GM21825 (cell line): Measurements from ENCODE around the gene ZNF728.
"Not testable (repeated sequence)": the region's sequence is repeated elsewhere in the genome, so short reads cannot be mapped to it uniquely, and the experiment has no call there.

Experiments used
- ATAC-seq: cut with Tn5 transposase; IDR thresholded peaks from one replicate; pipeline ENCODE4 v1.9.1; 2021; ENCODE audit warnings: mild to moderate bottlenecking, moderate library complexity; ENCODE audit not compliant: unreplicated experiment

ZNF728 gene

DNA sequence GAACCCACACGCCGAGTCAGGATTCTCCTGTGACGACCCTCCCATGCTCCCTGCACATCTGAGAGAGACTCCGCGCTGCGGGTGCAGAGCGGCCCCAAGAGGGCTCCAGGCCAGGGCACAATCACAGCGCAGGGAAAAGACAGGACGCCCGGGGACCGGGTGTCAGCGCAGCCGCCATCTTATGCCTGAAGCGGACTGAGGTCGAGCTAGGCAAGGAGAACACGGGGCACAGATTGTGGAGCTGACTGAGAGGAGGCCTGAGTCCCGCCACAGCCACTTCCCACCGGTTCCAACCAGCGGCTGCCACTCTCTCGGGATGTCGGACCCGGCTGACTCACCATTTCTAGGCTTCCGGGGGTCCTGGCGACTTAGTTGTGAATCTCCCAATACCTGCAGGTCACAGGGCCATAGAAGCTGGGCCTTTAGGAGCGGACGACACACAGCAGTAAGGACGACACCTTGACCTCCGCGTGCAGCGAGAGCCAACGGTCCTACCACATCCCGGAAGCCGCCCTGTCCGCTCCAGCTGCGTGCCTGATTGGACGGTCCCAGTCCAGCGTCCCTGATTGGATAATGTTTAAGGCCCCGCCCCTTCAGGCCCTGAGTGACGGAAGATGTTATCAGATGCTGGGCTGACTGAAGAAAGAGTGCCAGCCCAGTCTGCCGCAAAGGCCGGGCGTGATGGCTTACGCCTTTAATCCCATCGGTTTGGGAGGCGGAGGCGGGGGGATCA, at the start of gene ZNF728:
Gene ZNF728, minus strand, starts transcription at position 487 of the 733 bp plus-strand sequence. Its CDS starts 146 bp downstream, at position 341.
- ATAC-seq: no peak

DNA sequence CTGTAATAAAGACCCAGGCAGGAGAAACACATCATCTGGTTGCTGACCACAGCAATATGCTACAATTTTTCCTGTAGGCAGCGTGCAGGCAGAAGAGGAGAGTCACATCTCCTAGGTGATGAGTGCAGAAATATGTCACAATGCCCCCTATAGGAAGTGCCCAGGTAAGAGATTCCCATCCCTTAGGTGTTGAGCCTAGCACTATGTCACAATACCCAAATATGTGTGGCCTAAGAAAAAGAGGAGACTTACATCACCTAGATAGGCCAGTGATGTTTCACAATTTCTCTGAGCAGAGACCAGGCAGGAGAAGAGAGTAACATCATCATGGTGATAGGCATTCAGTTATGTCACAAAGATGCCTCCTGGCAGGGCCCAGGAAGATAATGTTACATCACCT, 49.4 kb upstream of the ZNF728 start:
- ATAC-seq: no peak

DNA sequence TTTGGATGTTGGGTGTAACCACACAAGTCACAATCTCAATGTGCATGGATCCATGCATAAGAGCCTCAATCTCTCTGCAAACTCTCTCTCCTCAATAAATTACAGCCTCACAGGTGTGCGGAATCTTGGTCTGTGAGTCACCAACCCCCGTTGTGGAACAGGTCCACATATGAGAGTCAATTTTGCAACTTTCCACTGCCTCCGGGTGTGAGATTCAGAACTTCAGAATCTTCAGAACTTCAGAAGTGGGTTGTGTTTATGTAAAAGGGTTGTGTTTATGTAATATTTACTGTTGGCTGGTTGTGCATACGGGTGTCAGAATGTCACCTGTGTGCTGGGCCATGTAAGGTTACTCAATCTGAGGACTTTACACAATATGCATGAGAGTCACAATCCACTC, 46.3 kb upstream of the ZNF728 start:
- ATAC-seq: no peak

DNA sequence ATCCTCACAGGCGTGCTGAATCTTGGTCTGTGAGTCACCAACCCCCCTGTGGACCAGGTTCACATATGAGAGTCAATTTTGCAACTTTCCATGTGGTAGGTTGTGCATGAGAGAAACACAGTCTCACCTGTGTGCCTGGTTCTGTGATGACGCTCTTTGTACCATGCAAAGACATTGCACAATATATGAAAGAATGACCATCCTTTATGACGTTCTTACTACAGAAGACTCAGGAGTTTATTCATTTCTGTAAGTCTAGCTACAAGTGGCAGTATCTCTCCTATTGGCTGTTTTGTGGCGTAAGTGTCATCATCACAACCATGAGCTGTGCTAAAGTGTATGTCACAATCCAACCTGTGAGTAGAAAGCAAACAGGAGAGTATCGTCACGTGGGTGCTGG, 43.8 kb upstream of the ZNF728 start:
- ATAC-seq: no peak

DNA sequence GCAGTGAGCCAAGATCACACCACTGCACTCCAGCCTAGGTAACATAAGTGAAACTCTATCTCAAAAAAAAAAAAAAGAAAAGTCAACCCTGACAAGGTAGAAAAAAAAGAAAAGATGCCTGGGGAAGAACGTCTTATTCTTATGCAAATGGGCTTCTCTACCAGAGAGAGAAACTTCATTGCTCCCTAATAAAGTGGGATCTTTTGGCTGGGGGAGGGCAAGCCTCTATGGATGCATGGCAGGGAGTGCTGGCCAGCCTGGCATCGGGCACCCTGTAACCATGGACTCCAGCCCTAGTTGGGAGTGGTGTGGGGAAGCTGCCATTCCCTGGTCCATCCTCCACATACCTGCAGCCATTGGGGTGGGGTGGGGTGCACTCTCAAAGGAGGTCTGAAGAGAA, 30.7 kb upstream of the ZNF728 start:
- no peak for ATAC-seq

DNA sequence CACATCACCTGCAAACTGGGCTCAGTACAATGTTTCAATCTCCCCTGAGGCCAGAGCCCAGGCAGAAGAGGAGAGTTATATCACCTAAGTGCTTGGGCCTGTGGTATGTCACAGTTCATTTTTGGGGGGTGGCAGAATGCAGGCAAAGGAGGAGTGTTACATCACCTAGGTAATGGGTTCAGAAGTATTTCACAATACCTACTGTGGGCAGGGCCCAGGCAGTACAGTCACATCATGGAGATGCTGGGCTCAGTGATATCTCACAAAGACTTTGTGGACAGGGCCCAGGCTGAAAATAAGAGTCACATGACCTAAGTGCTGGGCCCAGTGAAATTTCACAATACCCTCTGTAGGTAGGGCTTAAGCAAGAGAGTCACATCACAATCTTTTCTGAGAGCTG, 12.7 kb upstream of the ZNF728 start:
- no peak for ATAC-seq

DNA sequence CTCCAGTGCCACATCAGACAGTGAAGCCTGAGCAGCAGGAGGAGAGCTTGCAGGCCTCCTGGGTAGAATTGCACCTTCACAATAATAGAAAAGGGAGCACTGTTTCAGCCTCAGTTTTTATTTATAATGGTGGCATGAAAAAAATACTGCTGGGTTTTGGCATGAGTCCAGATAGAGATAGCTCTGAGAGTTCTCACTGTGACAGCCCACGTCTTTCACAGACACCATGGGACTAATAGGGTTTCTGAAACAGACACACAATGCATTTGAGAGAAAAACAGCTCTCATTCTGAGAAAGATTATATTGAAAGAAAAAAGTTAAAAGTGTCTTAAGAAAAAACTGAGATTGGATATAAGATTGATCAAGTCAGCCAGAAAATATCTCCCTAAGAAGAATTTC, 8.0 kb downstream of the ZNF728 start:
- not testable (repeated sequence) for ATAC-seq

DNA sequence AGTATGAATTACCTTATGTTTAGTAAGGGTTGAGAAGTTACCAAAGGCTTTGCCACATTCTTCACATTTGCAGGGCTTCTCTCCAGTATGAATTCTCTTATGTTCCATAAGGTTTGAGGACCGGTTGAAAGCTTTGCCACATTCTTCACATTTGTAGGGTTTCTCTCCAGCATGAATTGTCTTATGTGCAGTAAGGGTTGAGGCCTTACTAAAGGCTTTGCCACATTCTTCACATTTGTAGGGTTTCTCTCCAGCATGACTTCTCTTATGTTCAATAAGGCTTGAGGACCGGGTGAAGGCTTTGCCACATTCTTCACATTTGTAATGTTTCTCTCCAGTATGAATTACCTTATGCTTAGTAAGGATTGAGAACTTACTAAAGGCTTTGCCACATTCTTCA, 26.7 kb downstream of the ZNF728 start:
- no peak for ATAC-seq

DNA sequence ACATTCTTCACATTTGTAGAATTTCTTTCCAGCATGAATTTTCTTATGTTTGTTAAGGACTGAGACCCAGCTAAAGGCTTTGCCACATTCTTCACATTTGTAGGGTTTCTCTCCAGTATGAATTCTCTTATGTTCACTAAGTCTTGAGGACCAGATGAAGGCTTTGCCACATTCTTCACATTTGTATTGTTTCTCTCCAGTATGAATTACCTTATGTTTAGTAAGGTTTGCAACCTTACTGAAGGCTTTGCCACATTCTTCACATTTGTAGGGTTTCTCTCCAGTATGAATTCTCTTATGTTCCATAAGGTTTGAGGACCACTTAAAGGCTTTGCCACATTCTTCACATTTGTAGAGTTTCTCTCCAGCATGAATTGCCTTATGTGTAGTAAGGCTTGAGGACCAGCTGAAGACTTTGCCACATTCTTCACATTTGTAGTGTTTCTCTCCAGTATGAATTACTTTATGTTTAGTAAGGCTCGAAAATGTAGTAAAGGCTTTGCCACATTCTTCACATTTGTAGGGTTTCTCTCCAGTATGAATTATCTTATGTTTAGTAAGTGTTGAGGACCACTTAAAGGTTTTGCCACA, 27.3 kb downstream of the ZNF728 start:
- ATAC-seq: not testable (repeated sequence)

DNA sequence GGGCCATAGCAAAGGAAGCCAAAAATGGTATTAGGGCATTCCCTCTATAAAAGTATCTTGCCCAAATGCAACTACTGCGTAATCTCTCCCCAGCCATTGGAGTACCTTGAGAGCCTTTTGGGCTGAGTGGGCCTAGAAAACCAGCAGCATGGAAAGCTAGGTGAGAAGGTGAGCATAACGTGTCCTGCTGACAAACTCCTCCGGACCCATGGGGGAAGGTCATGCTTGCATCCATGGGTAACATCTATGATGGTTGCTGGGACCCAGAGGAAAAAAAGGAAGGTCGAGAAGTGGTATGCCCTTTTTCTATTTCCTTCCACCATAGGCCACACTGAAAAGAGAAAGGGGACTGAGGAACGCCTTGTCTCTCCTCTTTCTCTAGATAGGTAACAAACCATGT, 57.4 kb downstream of the ZNF728 start:
- no peak for ATAC-seq

DNA sequence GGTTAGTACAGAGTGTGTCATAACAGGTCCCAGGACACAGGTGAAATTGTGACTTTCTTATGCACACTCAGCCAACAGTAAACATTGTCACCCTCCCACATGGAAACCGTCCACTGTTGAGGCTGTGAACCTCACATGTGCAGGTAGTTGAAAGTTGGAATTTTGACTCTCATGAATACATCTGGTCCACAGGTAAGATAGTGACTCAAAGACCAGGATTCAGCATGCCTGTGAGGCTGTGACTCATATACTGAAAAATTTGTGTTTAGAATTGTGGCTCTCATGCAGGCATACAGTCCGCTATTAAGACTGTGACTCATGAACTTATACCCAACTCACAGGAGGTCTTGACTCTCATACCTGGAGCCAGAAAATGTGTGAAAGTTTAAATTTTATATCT, 67.8 kb downstream of the ZNF728 start:
- no peak for ATAC-seq

DNA sequence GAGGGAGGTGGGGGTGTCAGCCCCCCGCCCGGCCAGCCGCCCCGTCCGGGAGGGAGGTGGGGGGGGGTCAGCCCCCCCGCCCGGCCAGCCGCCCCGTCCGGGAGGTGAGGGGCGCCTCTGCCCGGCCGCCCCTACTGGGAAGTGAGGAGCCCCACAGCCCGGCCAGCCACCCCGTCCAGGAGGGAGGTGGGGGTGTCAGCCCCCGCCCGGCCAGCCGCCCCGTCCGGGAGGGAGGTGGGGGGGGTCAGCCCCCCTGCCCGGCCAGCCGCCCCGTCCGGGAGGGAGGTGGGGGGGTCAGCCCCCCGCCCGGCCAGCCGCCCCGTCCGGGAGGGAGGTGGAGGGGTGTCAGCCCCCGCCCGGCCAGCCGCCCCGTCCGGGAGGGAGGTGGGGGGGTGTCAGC, 75.4 kb downstream of the ZNF728 start:
- ATAC-seq: not testable (repeated sequence)

DNA sequence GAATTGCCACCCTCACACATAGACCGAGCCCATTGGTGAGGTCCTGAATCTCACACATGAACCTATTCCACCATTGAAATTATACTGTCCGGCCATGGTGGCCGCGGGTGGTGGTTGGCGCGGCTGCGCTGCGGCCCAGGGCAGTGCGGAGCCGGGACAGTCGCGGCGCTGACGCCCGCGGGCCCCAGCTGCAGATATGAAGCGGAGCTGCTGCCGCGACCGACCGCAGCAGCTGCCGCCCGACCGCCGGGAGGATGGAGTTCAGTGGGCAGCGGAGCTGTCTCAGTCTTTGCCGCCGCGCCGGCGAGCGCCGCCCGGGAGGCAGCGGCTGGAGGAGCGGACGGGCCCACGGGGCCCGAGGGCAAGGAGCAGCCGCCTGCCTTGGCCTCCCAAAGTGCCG, 77.8 kb downstream of the ZNF728 start:
- not testable (repeated sequence) for ATAC-seq
